ENCODE measurements around the gene PRDM11. TPM values are rescaled to one million over a fixed set of nuclear protein-coding genes. Genes with fewer than 3 reads are reported as not detected.
A peak's percentile ranks its signal among the peaks of the same experiment; 100 is the strongest.

Gene PRDM11
- total and polyA plus RNA-seq, 8 donors, result 13.6 to 29.6 (median 21.4) TPM

GRCh38 chr11:45216901-45217300, 70.5 kb downstream of the PRDM11 start:
- no peak overlapping the region for H3K27ac ChIP-seq
- intact Hi-C loops (cut with DNase I), result no loop called here

GRCh38 chr11:45217991-45218390, 71.6 kb downstream of the PRDM11 start:
- DNase-seq (no peak), ATAC-seq (no peak)
- no peak overlapping the region for H3K4me3 ChIP-seq
- H3K27ac ChIP-seq, result no peak overlapping the region
- H3K9me3 ChIP-seq, result no peaks in the 10 kb centered on the region
- TF ChIP-seq CTCF (IDR thresholded peaks at IDR 0.05), result no peak
- peaks cover 0 to 22% of the 10 kb centered on the region in 2 donors for H3K36me3 ChIP-seq
- no peaks in the 10 kb centered on the region for H3K27me3 ChIP-seq
- H3K4me1 ChIP-seq, result no peaks in the 10 kb centered on the region
- intact Hi-C loops (cut with DNase I), result no loop called here

More at GRCh38 chr11:45216901-45217300, 70.5 kb downstream of the PRDM11 start:
- Histone ChIP-seq H3K4me3 (no peak overlapping the region), H3K36me3 (peaks cover 0 to 31% of the 10 kb centered on the region in 2 donors), H3K9me3 (no peaks in the 10 kb centered on the region), H3K27me3 (no peaks in the 10 kb centered on the region), H3K4me1 (no peaks in the 10 kb centered on the region)
- ATAC-seq, result no peak
- no peak for DNase-seq
- TF ChIP-seq CTCF (IDR thresholded peaks at IDR 0.05), result no peak

- DNase-seq, result no peak
- peaks cover 0 to 15% of the 10 kb centered on the region in 2 donors for H3K36me3 ChIP-seq
- no peak for ATAC-seq
- TF ChIP-seq CTCF (IDR thresholded peaks at IDR 0.05), result no peak
- intact Hi-C loops (cut with DNase I), result no loop called here
- no peaks in the 10 kb centered on the region for H3K9me3 ChIP-seq
- no peak overlapping the region for H3K27ac ChIP-seq
- no peaks in the 10 kb centered on the region for H3K4me1 ChIP-seq
- no peaks in the 10 kb centered on the region for H3K27me3 ChIP-seq
- no peak overlapping the region for H3K4me3 ChIP-seq
Observed at GRCh38 chr11:45218705-45219104, 72.3 kb downstream of the PRDM11 start.

DNA sequence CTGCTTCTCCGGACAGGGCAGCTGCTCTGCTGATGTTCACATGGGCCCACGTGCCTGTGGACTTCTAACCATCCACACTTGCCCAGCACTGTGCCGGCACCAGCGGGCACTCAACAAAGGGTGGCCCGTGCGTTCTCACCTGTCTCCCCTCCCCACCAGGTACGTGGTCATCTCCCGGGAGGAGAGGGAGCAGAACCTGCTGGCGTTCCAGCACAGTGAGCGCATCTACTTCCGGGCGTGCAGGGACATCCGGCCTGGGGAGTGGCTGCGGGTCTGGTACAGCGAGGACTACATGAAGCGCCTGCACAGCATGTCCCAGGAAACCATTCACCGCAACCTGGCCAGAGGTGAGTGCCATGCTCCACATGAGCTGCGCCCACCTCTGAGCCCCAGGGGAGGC, 73.0 kb downstream of the PRDM11 start:
- ATAC-seq (no peak), DNase-seq (peak in 1 of 4 donors; percentile 72)
- Histone ChIP-seq H3K4me3 (no peak overlapping the region), H3K4me1 (no peaks in the 10 kb centered on the region), H3K27me3 (no peaks in the 10 kb centered on the region), H3K9me3 (no peaks in the 10 kb centered on the region), H3K36me3 (peaks cover 0 to 17% of the 10 kb centered on the region in 2 donors), H3K27ac (no peak overlapping the region)
- TF ChIP-seq CTCF (IDR thresholded peaks at IDR 0.05), result no peak
- intact Hi-C loops (cut with DNase I), result no loop called here

GRCh38 chr11:45223496-45223895, 77.1 kb downstream of the PRDM11 start:
- no peak for TF ChIP-seq CTCF (IDR thresholded peaks at IDR 0.05)
- H3K27me3 ChIP-seq, result no peaks in the 10 kb centered on the region
- ATAC-seq (no peak), DNase-seq (no peak)
- intact Hi-C loops (cut with DNase I), result no loop called here
- H3K27ac ChIP-seq, result no peak overlapping the region
- H3K9me3 ChIP-seq, result no peaks in the 10 kb centered on the region
- no peaks in the 10 kb centered on the region for H3K4me1 ChIP-seq
- peaks cover 0 to 54% of the 10 kb centered on the region in 2 donors for H3K36me3 ChIP-seq
- no peak overlapping the region for H3K4me3 ChIP-seq

All from left lung (tissue), 10 donors.